GM19240 (cell line): ENCODE measurements around the gene LMOD1.
"Not testable (repeated sequence)": the region's sequence is repeated elsewhere in the genome, so short reads cannot be mapped to it uniquely, and the experiment has no call there.

ENCODE experiments used
- DNase-seq: peaks from one replicate; pipeline ENCODE4 v3.0.0; 2011; ENCODE audit warnings: low spot score; ENCODE audit not compliant: insufficient read length

LMOD1 gene

DNA sequence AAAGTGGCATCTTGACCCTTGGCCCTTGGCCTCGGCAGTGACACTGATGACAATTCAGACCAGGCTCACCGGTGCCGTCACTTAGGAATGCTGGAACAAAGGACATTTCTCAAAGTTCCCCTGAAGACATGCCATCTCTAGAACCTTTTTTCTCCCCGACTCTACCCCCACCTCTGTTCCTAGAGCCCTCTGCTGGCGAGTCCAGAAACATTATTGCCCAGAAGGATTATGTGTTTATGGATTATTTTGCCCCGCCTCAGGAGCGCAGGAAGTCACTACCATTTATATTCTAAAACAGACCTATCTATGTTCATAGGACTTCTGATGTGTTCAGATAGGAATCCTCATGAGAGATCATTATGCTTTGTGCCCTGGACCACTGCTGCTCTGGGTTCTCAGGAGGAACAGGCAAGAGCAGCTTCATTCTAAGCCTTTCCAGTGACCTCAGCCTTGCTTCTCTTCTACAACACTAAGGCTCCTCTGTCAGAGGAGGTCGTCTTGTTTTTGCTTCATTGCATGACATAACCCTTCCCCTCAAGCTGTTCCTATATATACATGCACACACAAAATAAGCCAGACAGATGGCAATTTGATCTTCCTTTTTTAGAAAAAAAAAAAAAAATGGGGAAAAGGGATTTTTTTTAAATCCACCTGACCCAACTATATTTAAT lies 70.1 kb downstream of the LMOD1 start:
- DNase-seq, result no peak

DNA sequence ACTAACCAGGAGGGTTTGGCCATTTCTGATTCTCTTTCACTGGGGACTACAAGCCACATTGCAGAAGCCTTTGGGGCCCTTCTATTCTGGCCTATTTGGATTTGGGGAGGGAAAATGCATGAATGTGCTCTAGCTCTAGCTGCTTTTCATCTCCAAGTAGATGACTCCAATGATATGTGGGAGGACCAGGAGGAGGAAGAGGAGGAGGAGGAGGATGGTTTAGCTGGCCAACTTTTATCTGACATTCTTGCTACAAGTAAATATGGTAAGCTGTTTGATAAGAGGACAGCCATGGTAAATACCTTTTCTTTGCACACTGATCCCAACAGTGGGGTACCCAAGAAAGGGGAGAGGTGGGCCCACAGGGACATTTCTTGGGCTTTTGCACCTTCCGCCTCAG lies 71.7 kb downstream of the LMOD1 start:
- DNase-seq, result no peak

DNA sequence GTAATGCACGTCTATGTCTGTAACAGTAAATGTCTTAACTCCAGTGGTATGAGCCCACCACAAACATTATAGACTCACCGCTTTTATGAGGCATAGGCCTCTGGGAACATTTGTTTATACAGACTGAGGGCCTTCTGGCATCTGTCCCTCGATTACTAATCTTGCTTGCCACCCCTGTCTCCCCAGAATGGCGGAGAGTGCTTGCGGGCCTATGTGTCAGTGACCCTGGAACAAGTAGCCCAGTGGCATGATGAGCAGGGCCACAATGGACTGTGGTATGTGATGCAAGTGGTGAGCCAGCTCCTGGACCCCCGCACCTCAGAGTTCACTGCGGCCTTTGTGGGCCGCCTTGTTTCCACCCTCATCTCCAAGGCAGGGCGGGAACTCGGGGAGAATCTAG lies 76.0 kb downstream of the LMOD1 start:
- DNase-seq, result no peak

DNA sequence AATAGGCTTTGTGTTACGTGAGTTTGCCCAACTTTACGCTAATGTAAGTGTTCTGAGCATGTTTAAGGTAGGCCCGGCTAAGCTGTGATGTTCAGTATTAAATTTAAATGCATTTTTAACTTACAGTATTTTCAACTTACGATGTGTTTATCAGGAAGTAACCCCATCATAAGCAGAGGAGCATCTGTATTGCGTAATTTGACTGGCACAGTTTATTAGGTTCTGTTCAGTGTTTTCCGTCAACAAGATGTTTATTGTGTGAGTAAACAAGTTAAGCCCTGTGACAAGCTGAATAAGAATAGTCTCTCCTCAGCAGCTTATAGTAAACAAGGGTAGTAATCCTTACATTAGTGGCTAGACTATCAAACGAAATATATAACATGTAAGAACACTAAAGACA lies 84.9 kb downstream of the LMOD1 start:
- no peak for DNase-seq

DNA sequence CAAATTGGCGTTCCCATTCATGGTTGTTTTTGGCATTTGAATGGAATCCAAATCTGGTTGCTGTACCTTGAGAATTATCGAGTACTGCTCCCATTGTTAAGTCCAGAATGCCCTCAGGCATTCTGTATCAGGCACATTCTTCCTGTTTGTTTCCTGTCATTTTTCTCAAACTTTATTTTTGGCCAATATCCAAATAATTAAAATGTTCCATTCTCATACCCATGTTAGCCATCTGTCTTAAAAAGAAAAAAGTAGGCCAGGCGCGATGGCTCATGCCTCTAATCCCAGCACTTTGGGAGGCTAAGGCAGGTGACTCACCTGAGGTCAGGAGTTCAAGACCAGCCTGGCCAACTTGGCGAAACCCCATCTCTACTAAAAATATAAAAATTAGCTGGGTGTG lies 86.9 kb downstream of the LMOD1 start:
- no peak for DNase-seq

DNA sequence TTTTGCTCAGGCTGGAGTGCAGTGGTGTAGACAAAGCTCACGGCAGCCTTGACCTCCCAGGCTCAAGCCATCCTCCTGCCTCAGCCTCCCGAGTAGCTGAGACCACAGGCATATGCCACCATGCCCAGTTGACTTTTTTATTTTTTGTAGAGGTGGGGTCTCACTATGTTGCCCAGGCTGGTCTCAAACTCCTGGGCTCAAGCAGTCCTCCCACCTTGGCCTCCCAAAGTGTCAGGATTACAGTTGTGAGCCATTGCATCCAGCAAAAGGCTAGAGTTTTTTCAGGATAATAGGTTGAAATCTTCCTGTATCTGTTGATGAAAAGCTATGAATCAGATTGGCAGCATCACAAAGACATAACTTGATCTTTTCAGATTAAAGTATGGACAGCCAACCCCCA lies 89.6 kb downstream of the LMOD1 start:
- DNase-seq, result not testable (repeated sequence)

DNA sequence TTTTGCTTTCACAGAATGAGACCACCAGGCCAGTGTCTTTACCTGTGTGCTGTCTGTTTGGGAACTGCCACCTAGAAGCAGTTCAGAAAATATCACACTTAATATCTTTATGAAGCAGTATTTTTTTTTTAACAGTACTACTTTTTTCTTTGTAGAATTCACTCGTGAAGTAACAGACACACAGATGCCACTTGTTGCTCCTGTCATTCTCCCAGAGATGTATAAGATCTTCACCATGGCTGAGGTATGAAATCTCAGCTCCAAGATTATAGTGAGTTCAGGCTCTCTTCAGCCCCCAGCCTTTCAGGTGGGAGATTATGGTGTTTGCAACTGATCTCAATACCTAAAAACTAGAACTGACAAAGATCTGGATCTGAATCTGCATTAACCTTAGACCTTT lies 94.4 kb downstream of the LMOD1 start:
- no peak for DNase-seq

DNA sequence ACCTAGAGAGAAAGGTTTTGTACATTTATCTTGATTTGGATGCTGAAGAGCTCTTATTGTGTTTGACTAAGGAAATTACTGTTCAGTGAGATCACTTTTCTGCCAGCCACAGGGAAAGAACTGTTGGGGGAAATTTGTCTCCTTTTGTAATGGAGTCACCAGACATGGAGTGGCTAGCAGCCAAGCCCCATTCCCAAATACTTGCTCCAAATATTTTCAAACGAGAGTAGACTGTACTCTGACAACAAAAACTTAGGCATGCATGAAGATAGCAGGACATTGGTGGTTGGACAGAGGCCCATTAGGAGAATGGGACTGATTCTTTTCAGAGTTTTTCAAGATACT lies 96.3 kb downstream of the LMOD1 start:
- DNase-seq, result no peak

DNA sequence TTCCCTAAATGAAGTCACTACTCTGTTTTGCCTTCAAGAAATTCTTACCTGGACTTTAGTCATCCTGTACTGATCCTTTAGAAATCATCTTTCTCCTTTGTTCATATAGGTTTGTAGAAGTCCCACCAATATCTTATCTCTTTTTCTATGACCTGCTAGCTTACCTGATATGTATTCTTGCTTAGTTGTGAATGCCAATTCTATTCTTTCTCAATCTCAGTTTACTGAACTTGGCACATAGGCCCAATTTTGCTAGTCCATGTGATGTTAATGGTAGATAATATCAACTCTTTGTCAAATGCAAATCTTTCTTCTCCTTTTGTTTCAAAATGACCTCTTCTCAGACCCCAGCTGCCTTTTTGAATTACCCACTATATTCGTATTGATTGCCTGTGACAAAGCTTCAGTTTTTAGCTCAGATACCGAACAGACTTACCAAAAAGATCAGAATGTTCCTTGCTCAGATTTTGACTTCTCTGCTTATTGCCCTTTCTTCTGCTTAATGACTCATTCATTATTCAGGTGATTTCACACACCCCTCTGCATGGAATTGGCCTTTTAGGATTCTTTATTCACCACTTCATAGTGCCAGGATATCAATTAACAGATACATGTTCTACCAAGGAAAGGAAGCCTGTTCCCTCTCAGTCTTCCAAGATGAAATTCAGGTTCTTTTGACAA lies 96.8 kb downstream of the LMOD1 start:
- DNase-seq, result no peak

DNA sequence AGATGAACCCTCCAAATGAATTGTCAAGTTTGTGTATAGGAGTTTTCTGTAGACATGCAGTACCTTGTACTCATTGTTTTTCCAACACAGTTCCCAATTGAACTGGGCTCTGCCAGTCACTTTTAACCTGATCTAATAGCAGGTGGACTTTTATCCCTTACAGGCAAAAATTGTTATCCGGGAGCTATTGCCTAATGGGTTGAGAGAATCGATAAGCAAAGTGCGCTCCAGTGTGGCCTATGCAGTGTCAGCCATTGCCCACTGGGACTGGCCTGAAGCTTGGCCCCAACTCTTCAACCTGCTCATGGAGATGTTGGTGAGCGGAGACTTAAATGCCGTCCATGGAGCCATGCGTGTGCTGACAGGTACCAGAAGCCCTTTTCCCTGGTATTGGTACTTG lies 98.1 kb downstream of the LMOD1 start:
- no peak for DNase-seq

DNA sequence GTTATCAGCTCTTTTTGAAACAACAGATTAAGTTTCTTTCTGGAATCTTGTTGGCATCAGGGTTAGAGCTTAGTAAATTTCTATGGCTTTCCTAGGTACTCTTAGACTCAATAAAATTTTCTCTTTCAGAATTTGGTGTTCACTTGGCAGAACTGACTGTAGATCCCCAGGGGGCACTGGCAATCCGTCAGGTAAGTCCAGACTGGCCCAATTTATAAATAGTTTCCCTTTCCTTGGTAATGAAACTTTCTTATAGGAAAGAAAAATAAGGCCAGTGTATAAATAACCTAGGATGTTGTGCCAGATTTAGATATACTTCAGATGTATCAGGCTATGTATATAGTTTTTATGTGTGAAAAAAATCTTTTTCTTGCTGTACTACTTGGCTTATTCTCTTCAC lies 99.2 kb downstream of the LMOD1 start:
- no peak for DNase-seq
